Panc1 (cell line): ENCODE measurements around the gene FNDC11. TPM values are rescaled to one million over a fixed set of nuclear protein-coding genes. Genes with fewer than 3 reads are reported as not detected.

Source experiments
- ATAC-seq: fragments of 200-7000 bp; cut with Tn5 transposase; 2 replicates; pipeline ENCODE4 v1.9.1; 2020; ENCODE audit warnings: mild to moderate bottlenecking, moderate library complexity
- BruUV-seq: library from RNA; stranded (reverse); fragments of 400-500 nt; replicated peaks from 2 replicates; lab custom pipeline; 2021; lab: Mats Ljungman, UMichigan
- CTCF ChIA-PET: fragments of 300-600 bp; sonication (Branson Sonifier 250); formaldehyde crosslinking; loops from one replicate; lab custom pipeline; 2022; ENCODE audit warnings: antibody characterized with exemption; lab: Charles Lee
- POLR2A ChIA-PET: fragments of 300-600 bp; sonication (Branson Sonifier 250); formaldehyde crosslinking; loops from one replicate; lab custom pipeline; 2022; ENCODE audit warnings: antibody characterized with exemption; lab: Charles Lee
- DNase-seq: peaks from one replicate; pipeline ENCODE4 v3.0.0-alpha.2; 2010; ENCODE audit warnings: low read depth, low spot score
- H3K27ac ChIP-seq: 2 replicates; pipeline ENCODE4 v1.5.1; 2011; ENCODE audit warnings: mild to moderate bottlenecking, low read length, inconsistent platforms
- H3K27me3 ChIP-seq: fragments of 200-500 bp; sonication (Bioruptor generic); 2 replicates; pipeline ENCODE4 v1.6.0; 2014; ENCODE audit warnings: low read length, inconsistent platforms; ENCODE audit not compliant: control insufficient read depth, insufficient read depth
- H3K36me3 ChIP-seq: fragments of 200-500 bp; sonication (Bioruptor generic); 2 replicates; pipeline ENCODE4 v1.5.1; 2014; ENCODE audit warnings: inconsistent platforms, mild to moderate bottlenecking, low read length, moderate library complexity; ENCODE audit not compliant: control insufficient read depth, insufficient read depth
- H3K4me1 ChIP-seq: 2 replicates; pipeline ENCODE4 v1.5.1; 2011; ENCODE audit warnings: inconsistent platforms, mild to moderate bottlenecking, low read length, moderate library complexity; ENCODE audit not compliant: control insufficient read depth, insufficient read depth
- H3K4me3 ChIP-seq, 2 experiments: 2 replicates each; pipeline ENCODE4 v1.5.1; 2011 to 2012; ENCODE audit warnings: low read depth in 2 of 2, low read length in 2 of 2, mild to moderate bottlenecking in 2 of 2, inconsistent platforms in 1 of 2, moderate library complexity in 1 of 2
- H3K9me3 ChIP-seq: fragments of 200-500 bp; sonication (Bioruptor generic); 2 replicates; pipeline ENCODE4 v1.5.1; 2014; ENCODE audit warnings: low read depth, mild to moderate bottlenecking, inconsistent platforms, low read length, moderate library complexity; ENCODE audit not compliant: control insufficient read depth, insufficient read depth
- POLR2AphosphoS5 ChIP-seq: IDR thresholded peaks from 2 replicates; pipeline ENCODE4 v1.6.1; 2012; ENCODE audit warnings: mild to moderate bottlenecking, low read depth, low read length, moderate library complexity
- SIN3A ChIP-seq: IDR thresholded peaks from 2 replicates; pipeline ENCODE4 v1.6.1; 2012; ENCODE audit warnings: low read depth, mild to moderate bottlenecking, low read length, moderate library complexity, borderline replicate concordance; ENCODE audit not compliant: insufficient read depth
- TCF7L2 ChIP-seq: IDR thresholded peaks from 2 replicates; pipeline ENCODE4 v1.6.1; 2011; ENCODE audit warnings: mild to moderate bottlenecking, low read depth, low read length, inconsistent platforms
- in situ Hi-C: cut with HindIII; loops from 2 replicates; pipeline ENCODE4 v1.10.0; 2016; ENCODE audit warnings: low sequenced_read_pairs, low pct_unique_long_range_greater_than_20kb
- intact Hi-C: fragments of 100-400 bp; cut with micrococcal nuclease; formaldehyde crosslinking; loops from one replicate; pipeline ENCODE4 v1.10.0; 2022; ENCODE audit not compliant: unreplicated experiment
- total RNA-seq: library from RNA; stranded (reverse); gene quantifications from one replicate; pipeline ENCODE4 v1.2.1, GENCODE V29; 2021; ENCODE audit not compliant: unreplicated experiment
- TF ChIP-seq, protein P1 (sequence below): fragments of 450-650 bp; IDR thresholded peaks from 2 replicates; pipeline ENCODE4 v1.5.1; 2017; ENCODE audit warnings: mild to moderate bottlenecking
- TF ChIP-seq, protein P2 (sequence below), 2 experiments: IDR thresholded peaks; 2 replicates each; pipeline ENCODE4 v1.6.1; 2011 to 2012; ENCODE audit warnings: low read depth in 2 of 2, control low read depth in 1 of 2, low read length in 1 of 2, mild to moderate bottlenecking in 1 of 2, moderate library complexity in 1 of 2; ENCODE audit not compliant: insufficient read depth in 1 of 2

Gene FNDC11
- total RNA-seq, 1 experiment from 2014 or later = 1.3 TPM

- intact Hi-C loops (no loop called here), in situ Hi-C loops (no loop called here)
- ATAC-seq (no peak), DNase-seq (no peak)
- POLR2A ChIA-PET = no interaction called here
- Histone ChIP-seq H3K9me3 (no peaks in the 10 kb centered on the region), H3K4me1 (peaks cover under 1% of the 10 kb centered on the region; the same call in 1 of the 2 replicates), H3K27me3 (no peaks in the 10 kb centered on the region), H3K4me3 (no peak overlapping the region), H3K36me3 (no peaks in the 10 kb centered on the region), H3K27ac (no peak overlapping the region)
- BruUV-seq = no TSS peak
- no peak for TF ChIP-seq POLR2AphosphoS5
- TF ChIP-seq, protein P1, sequence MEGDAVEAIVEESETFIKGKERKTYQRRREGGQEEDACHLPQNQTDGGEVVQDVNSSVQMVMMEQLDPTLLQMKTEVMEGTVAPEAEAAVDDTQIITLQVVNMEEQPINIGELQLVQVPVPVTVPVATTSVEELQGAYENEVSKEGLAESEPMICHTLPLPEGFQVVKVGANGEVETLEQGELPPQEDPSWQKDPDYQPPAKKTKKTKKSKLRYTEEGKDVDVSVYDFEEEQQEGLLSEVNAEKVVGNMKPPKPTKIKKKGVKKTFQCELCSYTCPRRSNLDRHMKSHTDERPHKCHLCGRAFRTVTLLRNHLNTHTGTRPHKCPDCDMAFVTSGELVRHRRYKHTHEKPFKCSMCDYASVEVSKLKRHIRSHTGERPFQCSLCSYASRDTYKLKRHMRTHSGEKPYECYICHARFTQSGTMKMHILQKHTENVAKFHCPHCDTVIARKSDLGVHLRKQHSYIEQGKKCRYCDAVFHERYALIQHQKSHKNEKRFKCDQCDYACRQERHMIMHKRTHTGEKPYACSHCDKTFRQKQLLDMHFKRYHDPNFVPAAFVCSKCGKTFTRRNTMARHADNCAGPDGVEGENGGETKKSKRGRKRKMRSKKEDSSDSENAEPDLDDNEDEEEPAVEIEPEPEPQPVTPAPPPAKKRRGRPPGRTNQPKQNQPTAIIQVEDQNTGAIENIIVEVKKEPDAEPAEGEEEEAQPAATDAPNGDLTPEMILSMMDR = no peak
- TF ChIP-seq TCF7L2 = no peak
- TF ChIP-seq, protein P2, sequence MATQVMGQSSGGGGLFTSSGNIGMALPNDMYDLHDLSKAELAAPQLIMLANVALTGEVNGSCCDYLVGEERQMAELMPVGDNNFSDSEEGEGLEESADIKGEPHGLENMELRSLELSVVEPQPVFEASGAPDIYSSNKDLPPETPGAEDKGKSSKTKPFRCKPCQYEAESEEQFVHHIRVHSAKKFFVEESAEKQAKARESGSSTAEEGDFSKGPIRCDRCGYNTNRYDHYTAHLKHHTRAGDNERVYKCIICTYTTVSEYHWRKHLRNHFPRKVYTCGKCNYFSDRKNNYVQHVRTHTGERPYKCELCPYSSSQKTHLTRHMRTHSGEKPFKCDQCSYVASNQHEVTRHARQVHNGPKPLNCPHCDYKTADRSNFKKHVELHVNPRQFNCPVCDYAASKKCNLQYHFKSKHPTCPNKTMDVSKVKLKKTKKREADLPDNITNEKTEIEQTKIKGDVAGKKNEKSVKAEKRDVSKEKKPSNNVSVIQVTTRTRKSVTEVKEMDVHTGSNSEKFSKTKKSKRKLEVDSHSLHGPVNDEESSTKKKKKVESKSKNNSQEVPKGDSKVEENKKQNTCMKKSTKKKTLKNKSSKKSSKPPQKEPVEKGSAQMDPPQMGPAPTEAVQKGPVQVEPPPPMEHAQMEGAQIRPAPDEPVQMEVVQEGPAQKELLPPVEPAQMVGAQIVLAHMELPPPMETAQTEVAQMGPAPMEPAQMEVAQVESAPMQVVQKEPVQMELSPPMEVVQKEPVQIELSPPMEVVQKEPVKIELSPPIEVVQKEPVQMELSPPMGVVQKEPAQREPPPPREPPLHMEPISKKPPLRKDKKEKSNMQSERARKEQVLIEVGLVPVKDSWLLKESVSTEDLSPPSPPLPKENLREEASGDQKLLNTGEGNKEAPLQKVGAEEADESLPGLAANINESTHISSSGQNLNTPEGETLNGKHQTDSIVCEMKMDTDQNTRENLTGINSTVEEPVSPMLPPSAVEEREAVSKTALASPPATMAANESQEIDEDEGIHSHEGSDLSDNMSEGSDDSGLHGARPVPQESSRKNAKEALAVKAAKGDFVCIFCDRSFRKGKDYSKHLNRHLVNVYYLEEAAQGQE (IDR thresholded peaks at IDR 0.05; ENCODE audit: insufficient read depth in 1 of 2, low read depth in 2 of 2, low read length in 1 of 2) = no peak
- TF ChIP-seq SIN3A = no peak
- CTCF ChIA-PET = no interaction called here
These were observed 46.7 kb upstream of the FNDC11 start for GRCh38 chr20:63507083-63507743.

DNA sequence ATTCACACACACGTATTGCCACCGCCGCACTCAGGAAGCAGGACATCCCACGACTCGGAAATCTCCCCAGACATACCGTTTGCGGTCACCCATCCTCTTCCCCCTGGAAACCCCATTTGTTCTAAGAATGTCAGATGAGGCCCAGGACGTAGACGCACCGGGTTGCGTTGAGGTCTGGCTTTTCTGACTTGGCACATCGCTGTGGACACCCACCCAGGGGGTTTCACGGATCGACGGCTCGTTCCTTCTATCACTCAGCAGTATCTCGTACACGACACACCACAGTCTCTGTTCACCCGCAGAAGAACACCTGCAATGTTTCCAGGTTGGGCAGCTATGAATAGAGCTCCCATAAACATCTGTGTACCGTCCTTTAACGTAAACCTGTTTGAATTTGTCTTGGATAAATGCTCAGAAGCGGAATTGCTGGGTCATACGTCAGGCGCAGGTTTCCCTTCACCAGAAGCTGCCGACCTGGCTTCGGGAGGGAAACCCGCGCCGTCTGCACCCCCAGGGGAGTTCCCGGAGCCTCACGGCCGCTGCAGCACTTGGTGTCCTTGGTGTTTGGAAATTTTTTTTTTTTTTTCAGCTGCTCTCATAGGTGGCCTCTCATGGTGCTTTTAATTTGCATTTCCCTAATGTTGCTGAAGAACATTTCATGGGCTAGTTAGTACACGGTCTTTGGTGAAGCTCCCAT, 45.7 kb upstream of the FNDC11 start:
- Histone ChIP-seq H3K4me3 (no peak overlapping the region), H3K4me1 (no peaks in the 10 kb centered on the region), H3K36me3 (no peaks in the 10 kb centered on the region), H3K27me3 (no peaks in the 10 kb centered on the region), H3K9me3 (no peaks in the 10 kb centered on the region), H3K27ac (no peak overlapping the region)
- DNase-seq (no peak), ATAC-seq (no peak)
- in situ Hi-C loops (no loop called here), intact Hi-C loops (no loop called here)
- no TSS peak for BruUV-seq
- ChIA-PET CTCF (no interaction called here), POLR2A (interaction anchor here (0.6 kb wide), 1 partner anchor 472 kb away, joined by 4 read pairs; no protein-coding TSS in a partner anchor)
- TF ChIP-seq SIN3A (no peak), POLR2AphosphoS5 (no peak), TCF7L2 (no peak)
- TF ChIP-seq, protein P2 (IDR thresholded peaks at IDR 0.05; ENCODE audit: insufficient read depth in 1 of 2, low read depth in 2 of 2, low read length in 1 of 2) = no peak
- TF ChIP-seq, protein P1 = no peak
